SK-N-SH treated with all-trans-retinoic acid at 6 μM for 48 hours (cell line): Measurements from ENCODE around the gene IPPK.

Experiments used
- ATAC-seq: fragments of 200-7000 bp; cut with Tn5 transposase; 3 replicates; pipeline ENCODE4 v1.9.1; 2020; ENCODE audit warnings: mild to moderate bottlenecking, moderate library complexity
- ARNTL ChIP-seq: fragments of 450-650 bp; formaldehyde crosslinking; IDR thresholded peaks from 2 replicates; pipeline ENCODE4 v1.5.0; 2020; ENCODE audit warnings: low read depth, mild to moderate bottlenecking, moderate library complexity, borderline replicate concordance
- ESRRG ChIP-seq: fragments of 250-450 bp; sonication (Bioruptor Pico); IDR thresholded peaks from 2 replicates; pipeline ENCODE4 v1.6.1; 2021; ENCODE audit warnings: mild to moderate bottlenecking
- GLIS3 ChIP-seq: fragments of 250-450 bp; sonication (Bioruptor Pico); IDR thresholded peaks from 2 replicates; pipeline ENCODE4 v1.5.0; 2020; ENCODE audit warnings: mild to moderate bottlenecking, moderate library complexity
- ISL1 ChIP-seq: fragments of 250-450 bp; sonication (Bioruptor Pico); IDR thresholded peaks from 2 replicates; pipeline ENCODE4 v2.1.2; 2022; ENCODE audit warnings: mild to moderate bottlenecking, moderate library complexity
- OSR1 ChIP-seq: fragments of 250-450 bp; sonication (Bioruptor Pico); IDR thresholded peaks from 2 replicates; pipeline ENCODE4 v1.8.0; 2022; ENCODE audit warnings: moderate library complexity, mild to moderate bottlenecking, inconsistent platforms
- PPARA ChIP-seq: fragments of 250-450 bp; sonication (Bioruptor Pico); IDR thresholded peaks from 2 replicates; pipeline ENCODE4 v1.5.0; 2020; ENCODE audit warnings: mild to moderate bottlenecking, borderline replicate concordance
- SNAI2 ChIP-seq: fragments of 250-450 bp; sonication (Bioruptor Pico); IDR thresholded peaks from 2 replicates; pipeline ENCODE4 v1.5.0; 2020; ENCODE audit warnings: mild to moderate bottlenecking, moderate library complexity
- TCF4 ChIP-seq: fragments of 250-450 bp; sonication (Bioruptor Pico); IDR thresholded peaks from 2 replicates; pipeline ENCODE4 v1.8.0; 2021; ENCODE audit warnings: mild to moderate bottlenecking, moderate library complexity, borderline replicate concordance
- TOX ChIP-seq: fragments of 250-450 bp; sonication (Bioruptor Pico); IDR thresholded peaks from 2 replicates; pipeline ENCODE4 v1.8.0; 2021; ENCODE audit warnings: mild to moderate bottlenecking, moderate library complexity, borderline replicate concordance
- ZC3H10 ChIP-seq: fragments of 250-450 bp; sonication (Bioruptor Pico); IDR thresholded peaks from 2 replicates; pipeline ENCODE4 v1.5.1; 2021; ENCODE audit warnings: mild to moderate bottlenecking, moderate library complexity
- ZNF565 ChIP-seq: fragments of 450-650 bp; formaldehyde crosslinking; conservative IDR thresholded peaks from 2 replicates; pipeline ENCODE4 v1.5.0; 2020; ENCODE audit warnings: low read depth, mild to moderate bottlenecking, moderate library complexity
- ZNF70 ChIP-seq: fragments of 450-650 bp; formaldehyde crosslinking; IDR thresholded peaks from 2 replicates; pipeline ENCODE4 v1.5.0; 2020; ENCODE audit warnings: mild to moderate bottlenecking, moderate library complexity
- TF ChIP-seq, protein P1 (sequence below): fragments of 250-450 bp; sonication (Bioruptor Pico); IDR thresholded peaks from 2 replicates; pipeline ENCODE4 v1.5.0; 2020; ENCODE audit warnings: mild to moderate bottlenecking, moderate library complexity
- TF ChIP-seq, protein P2 (sequence below): fragments of 250-450 bp; sonication (Bioruptor Pico); IDR thresholded peaks from 2 replicates; pipeline ENCODE4 v1.5.1; 2021; ENCODE audit warnings: mild to moderate bottlenecking, moderate library complexity
- TF ChIP-seq, protein P3 (sequence below): fragments of 250-450 bp; sonication (Bioruptor Pico); IDR thresholded peaks from 2 replicates; pipeline ENCODE4 v1.8.0; 2021; ENCODE audit warnings: low read depth, mild to moderate bottlenecking, moderate library complexity, borderline replicate concordance
- TF ChIP-seq, protein P4 (sequence below): fragments of 250-450 bp; sonication (Bioruptor Pico); IDR thresholded peaks from 2 replicates; pipeline ENCODE4 v1.8.0; 2020; ENCODE audit warnings: mild to moderate bottlenecking, moderate library complexity, borderline replicate concordance

The IPPK gene

DNA sequence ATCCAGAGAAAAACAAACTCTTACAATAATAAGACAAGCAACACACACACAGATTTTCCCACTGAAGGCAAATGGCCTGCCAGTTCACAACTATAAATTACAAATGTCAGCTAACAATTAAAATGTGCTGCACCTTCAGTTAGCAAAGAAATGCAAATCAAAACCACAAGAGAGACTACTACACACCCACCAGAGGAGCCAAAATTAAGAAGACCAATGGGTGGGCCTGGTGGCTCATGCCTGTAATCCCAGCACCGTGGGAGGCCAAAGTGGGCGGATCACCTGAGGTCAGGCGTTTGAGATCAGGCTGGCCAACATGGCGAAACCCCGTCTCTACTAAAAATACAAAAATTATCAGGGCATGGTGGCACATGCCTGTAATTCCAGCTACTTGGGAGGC, 15.1 kb upstream of the IPPK start:
- no peak for ATAC-seq

DNA sequence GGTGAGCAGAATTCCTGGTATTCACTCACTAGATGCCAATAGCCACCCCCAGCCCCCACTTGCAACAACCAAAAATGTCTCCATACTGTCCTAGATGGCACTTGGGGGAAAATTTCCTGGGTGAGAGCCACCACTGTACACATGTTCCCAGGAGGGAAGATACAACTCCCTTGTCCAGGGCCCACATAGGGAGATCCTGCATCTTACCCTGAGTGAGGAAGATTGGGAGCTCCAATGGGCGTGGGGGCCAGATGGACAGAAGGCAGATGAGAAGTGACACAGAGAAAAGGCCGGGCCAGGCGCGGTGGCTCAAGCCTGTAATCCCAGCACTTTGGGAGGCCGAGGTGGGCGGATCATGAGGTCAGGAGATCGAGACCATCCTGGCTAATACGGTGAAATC, 12.3 kb upstream of the IPPK start:
- TF ChIP-seq ZNF565 (CRISPR knock-in tag) = no peak

More for the DNA sequence above, 15.1 kb upstream of the IPPK start:
- TF ChIP-seq OSR1 (CRISPR knock-in tag) (no peak), ESRRG (CRISPR knock-in tag) (no peak), GLIS3 (no peak), ZC3H10 (CRISPR knock-in tag) (no peak), ARNTL (no peak), ISL1 (CRISPR knock-in tag) (no peak), TCF4 (CRISPR knock-in tag) (no peak), ZNF565 (CRISPR knock-in tag) (no peak), ZNF70 (CRISPR knock-in tag) (no peak), SNAI2 (no peak), TOX (CRISPR knock-in tag) (no peak)
- TF ChIP-seq, protein P1, sequence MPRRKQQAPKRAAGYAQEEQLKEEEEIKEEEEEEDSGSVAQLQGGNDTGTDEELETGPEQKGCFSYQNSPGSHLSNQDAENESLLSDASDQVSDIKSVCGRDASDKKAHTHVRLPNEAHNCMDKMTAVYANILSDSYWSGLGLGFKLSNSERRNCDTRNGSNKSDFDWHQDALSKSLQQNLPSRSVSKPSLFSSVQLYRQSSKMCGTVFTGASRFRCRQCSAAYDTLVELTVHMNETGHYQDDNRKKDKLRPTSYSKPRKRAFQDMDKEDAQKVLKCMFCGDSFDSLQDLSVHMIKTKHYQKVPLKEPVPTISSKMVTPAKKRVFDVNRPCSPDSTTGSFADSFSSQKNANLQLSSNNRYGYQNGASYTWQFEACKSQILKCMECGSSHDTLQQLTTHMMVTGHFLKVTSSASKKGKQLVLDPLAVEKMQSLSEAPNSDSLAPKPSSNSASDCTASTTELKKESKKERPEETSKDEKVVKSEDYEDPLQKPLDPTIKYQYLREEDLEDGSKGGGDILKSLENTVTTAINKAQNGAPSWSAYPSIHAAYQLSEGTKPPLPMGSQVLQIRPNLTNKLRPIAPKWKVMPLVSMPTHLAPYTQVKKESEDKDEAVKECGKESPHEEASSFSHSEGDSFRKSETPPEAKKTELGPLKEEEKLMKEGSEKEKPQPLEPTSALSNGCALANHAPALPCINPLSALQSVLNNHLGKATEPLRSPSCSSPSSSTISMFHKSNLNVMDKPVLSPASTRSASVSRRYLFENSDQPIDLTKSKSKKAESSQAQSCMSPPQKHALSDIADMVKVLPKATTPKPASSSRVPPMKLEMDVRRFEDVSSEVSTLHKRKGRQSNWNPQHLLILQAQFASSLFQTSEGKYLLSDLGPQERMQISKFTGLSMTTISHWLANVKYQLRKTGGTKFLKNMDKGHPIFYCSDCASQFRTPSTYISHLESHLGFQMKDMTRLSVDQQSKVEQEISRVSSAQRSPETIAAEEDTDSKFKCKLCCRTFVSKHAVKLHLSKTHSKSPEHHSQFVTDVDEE = no peak
- TF ChIP-seq, protein P2, sequence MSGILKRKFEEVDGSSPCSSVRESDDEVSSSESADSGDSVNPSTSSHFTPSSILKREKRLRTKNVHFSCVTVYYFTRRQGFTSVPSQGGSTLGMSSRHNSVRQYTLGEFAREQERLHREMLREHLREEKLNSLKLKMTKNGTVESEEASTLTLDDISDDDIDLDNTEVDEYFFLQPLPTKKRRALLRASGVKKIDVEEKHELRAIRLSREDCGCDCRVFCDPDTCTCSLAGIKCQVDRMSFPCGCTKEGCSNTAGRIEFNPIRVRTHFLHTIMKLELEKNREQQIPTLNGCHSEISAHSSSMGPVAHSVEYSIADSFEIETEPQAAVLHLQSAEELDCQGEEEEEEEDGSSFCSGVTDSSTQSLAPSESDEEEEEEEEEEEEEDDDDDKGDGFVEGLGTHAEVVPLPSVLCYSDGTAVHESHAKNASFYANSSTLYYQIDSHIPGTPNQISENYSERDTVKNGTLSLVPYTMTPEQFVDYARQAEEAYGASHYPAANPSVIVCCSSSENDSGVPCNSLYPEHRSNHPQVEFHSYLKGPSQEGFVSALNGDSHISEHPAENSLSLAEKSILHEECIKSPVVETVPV (CRISPR knock-in tag) = no peak
- TF ChIP-seq, protein P3, sequence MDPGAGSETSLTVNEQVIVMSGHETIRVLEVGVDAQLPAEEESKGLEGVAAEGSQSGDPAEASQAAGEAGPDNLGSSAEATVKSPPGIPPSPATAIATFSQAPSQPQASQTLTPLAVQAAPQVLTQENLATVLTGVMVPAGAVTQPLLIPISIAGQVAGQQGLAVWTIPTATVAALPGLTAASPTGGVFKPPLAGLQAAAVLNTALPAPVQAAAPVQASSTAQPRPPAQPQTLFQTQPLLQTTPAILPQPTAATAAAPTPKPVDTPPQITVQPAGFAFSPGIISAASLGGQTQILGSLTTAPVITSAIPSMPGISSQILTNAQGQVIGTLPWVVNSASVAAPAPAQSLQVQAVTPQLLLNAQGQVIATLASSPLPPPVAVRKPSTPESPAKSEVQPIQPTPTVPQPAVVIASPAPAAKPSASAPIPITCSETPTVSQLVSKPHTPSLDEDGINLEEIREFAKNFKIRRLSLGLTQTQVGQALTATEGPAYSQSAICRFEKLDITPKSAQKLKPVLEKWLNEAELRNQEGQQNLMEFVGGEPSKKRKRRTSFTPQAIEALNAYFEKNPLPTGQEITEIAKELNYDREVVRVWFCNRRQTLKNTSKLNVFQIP = no peak
- TF ChIP-seq, protein P4, sequence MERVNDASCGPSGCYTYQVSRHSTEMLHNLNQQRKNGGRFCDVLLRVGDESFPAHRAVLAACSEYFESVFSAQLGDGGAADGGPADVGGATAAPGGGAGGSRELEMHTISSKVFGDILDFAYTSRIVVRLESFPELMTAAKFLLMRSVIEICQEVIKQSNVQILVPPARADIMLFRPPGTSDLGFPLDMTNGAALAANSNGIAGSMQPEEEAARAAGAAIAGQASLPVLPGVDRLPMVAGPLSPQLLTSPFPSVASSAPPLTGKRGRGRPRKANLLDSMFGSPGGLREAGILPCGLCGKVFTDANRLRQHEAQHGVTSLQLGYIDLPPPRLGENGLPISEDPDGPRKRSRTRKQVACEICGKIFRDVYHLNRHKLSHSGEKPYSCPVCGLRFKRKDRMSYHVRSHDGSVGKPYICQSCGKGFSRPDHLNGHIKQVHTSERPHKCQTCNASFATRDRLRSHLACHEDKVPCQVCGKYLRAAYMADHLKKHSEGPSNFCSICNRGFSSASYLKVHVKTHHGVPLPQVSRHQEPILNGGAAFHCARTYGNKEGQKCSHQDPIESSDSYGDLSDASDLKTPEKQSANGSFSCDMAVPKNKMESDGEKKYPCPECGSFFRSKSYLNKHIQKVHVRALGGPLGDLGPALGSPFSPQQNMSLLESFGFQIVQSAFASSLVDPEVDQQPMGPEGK (CRISPR knock-in tag) = no peak

DNA sequence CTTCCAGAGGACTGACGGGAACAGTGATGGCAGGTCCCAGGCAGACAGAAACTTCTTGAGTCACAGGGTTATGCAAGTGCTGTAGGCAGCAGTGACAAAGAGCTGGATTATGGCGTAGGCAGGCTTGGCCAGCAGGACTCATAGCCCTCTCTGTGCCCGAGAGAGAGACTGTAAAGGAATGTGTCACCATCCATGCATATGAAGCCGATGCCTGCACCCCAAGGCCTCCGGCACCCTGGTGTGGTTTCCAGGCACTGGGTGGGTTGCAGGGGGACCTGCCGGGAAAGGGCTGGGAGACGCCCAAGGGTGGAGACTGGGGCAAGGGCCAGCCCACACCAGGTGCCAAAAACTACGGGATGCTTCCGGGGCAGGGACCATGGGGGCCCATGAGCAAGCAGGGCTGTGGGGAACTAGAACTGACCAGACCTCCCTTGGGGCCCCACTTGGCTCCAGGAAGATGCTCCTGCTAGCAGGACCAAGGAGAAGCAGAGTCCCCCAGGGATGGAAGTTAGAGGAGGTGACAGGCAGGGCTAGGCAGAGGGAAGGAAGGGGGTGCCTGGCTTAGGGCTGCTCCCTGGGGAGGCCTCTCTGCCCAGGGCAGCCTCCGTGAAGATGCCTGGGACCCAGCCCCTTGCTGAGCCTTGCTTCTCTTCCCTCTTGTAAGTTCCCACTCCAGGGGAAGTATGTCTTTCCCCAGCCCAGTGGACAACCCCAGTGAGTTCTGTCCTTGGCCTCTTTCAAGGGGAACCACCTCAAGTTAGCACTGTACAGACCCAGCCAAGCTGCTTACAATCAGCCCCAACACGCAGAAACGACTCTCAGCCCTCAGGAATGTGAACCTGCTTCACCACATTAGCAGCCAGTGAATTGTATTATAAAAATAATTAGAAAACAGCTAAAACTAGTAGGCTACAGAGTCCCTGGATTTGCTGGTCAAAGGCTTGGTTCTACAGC, 10.5 kb upstream of the IPPK start:
- ATAC-seq = no peak
- TF ChIP-seq TOX (CRISPR knock-in tag) (no peak), SNAI2 (no peak), PPARA (CRISPR knock-in tag) (no peak), ARNTL (no peak), ZC3H10 (CRISPR knock-in tag) (no peak), ESRRG (CRISPR knock-in tag) (no peak)
- TF ChIP-seq, protein P4 (CRISPR knock-in tag) = no peak
- TF ChIP-seq, protein P2 (CRISPR knock-in tag) = no peak
- TF ChIP-seq, all 23 proteins: peak for 0

More for the DNA sequence above, 12.3 kb upstream of the IPPK start:
- no peak for ATAC-seq
